K562 (cell line): ENCODE results near the gene DXO. TPM values are rescaled to one million over a fixed set of nuclear protein-coding genes. Genes with fewer than 3 reads are reported as not detected.
A peak's percentile ranks its signal among the peaks of the same experiment; 100 is the strongest.

Experiments used
- CCNT2 ChIP-seq: IDR thresholded peaks from 2 replicates; pipeline ENCODE4 v1.6.1; 2011; ENCODE audit warnings: borderline replicate concordance, low read depth, mild to moderate bottlenecking, moderate library complexity, mixed read lengths, low read length; ENCODE audit not compliant: insufficient read length; ENCODE audit errors: extremely low read depth
- CREBBP ChIP-seq: IDR thresholded peaks from one replicate; pipeline ENCODE4 v1.6.1; 2012; ENCODE audit warnings: low read depth, mild to moderate bottlenecking, control low read depth, inconsistent platforms, low read length
- DACH1 ChIP-seq: fragments of 450-650 bp; IDR thresholded peaks from 2 replicates; pipeline ENCODE4 v1.6.1; 2018; ENCODE audit not compliant: partially characterized antibody
- ESRRA ChIP-seq: fragments of 450-650 bp; IDR thresholded peaks from 2 replicates; pipeline ENCODE4 v1.6.1; 2014; ENCODE audit warnings: low read depth, mild to moderate bottlenecking, moderate library complexity, borderline replicate concordance
- ETV5 ChIP-seq: sonication (generic); formaldehyde crosslinking; IDR thresholded peaks from 2 replicates; pipeline ENCODE4 v1.4.0; 2020; ENCODE audit warnings: low read depth, mild to moderate bottlenecking, missing genetic modification reagents
- FOXM1 ChIP-seq, 2 experiments: fragments of 450-650 bp in 1 of 2; sonication (generic) in 1 of 2; formaldehyde crosslinking in 1 of 2; IDR thresholded peaks; 2 replicates each; pipeline versions ENCODE4 v1.6.1 to v1.9.0; 2017 to 2022; ENCODE audit warnings: low read depth in 2 of 2, mild to moderate bottlenecking in 2 of 2, missing genetic modification reagents in 1 of 2, moderate library complexity in 1 of 2
- GTF2F1 ChIP-seq: IDR thresholded peaks from 2 replicates; pipeline ENCODE4 v1.6.1; 2011; ENCODE audit warnings: low read depth, low read length, improper control_type of control experiment
- IFI16 ChIP-seq: fragments of 250-450 bp; sonication (Bioruptor Pico); IDR thresholded peaks from 2 replicates; pipeline ENCODE4 v2.1.2; 2022; ENCODE audit warnings: mild to moderate bottlenecking, inconsistent platforms
- MAFG ChIP-seq: fragments of 450-650 bp; conservative IDR thresholded peaks from 2 replicates; pipeline ENCODE4 v1.6.1; 2016; ENCODE audit warnings: missing genetic modification characterization, missing compliant biosample characterization
- MED1 ChIP-seq: sonication (generic); formaldehyde crosslinking; IDR thresholded peaks from 2 replicates; pipeline ENCODE4 v1.8.1; 2023; ENCODE audit warnings: missing genetic modification reagents, borderline replicate concordance
- NRF1 ChIP-seq, 2 experiments: fragments of 450-650 bp; IDR thresholded peaks in 1 of 2; conservative IDR thresholded peaks in 1 of 2; 2 replicates each; pipeline ENCODE4 v1.6.1; 2014; ENCODE audit warnings: mild to moderate bottlenecking in 2 of 2
- RNF2 ChIP-seq: sonication (generic); IDR thresholded peaks from 2 replicates; pipeline ENCODE4 v1.6.1; 2016
- RUNX1 ChIP-seq: sonication (generic); IDR thresholded peaks from 2 replicates; pipeline ENCODE4 v1.6.1; 2016; ENCODE audit warnings: antibody characterized with exemption, low read depth
- ZBTB1 ChIP-seq: sonication (generic); formaldehyde crosslinking; IDR thresholded peaks from 2 replicates; pipeline ENCODE4 v1.8.1; 2023; ENCODE audit warnings: missing genetic modification reagents, low read depth, mild to moderate bottlenecking, borderline replicate concordance
- ZBTB12 ChIP-seq: fragments of 250-450 bp; sonication (Bioruptor Pico); IDR thresholded peaks from 2 replicates; pipeline ENCODE4 v1.4.0; 2020
- ZBTB8A ChIP-seq: fragments of 450-650 bp; IDR thresholded peaks from 2 replicates; pipeline ENCODE4 v1.6.1; 2018; ENCODE audit warnings: mild to moderate bottlenecking, moderate library complexity; ENCODE audit not compliant: partially characterized antibody
- ZNF311 ChIP-seq: fragments of 250-450 bp; sonication (Bioruptor Pico); IDR thresholded peaks from 2 replicates; pipeline ENCODE4 v1.4.0; 2020; ENCODE audit warnings: mild to moderate bottlenecking, moderate library complexity
- ZNF316 ChIP-seq: fragments of 450-650 bp; IDR thresholded peaks from 2 replicates; pipeline ENCODE4 v1.6.1; 2016
- ZNF398 ChIP-seq: fragments of 250-450 bp; sonication (Bioruptor Pico); IDR thresholded peaks from 2 replicates; pipeline ENCODE4 v1.8.0; 2021; ENCODE audit warnings: moderate library complexity, mild to moderate bottlenecking, inconsistent platforms
- ZNF589 ChIP-seq: fragments of 200-800 bp; sonication (Bioruptor generic); IDR thresholded peaks from 2 replicates; pipeline ENCODE4 v1.6.1; 2016; ENCODE audit warnings: low read depth, missing genetic modification characterization, missing compliant biosample characterization
- polyA plus RNA-seq, 8 experiments: library from polyadenylated mRNA; depleted of rRNA in 4 of 8; stranded (reverse) in 5 of 8; unstranded in 3 of 8; fragments of >200 nt; fragmentation: Nextera tagmentation in 2 of 8; fragmentation: Illumina TruSeq in 1 of 8; extraction: Ambion mirVana in 2 of 8; extraction: Trizol in 1 of 8; gene quantifications; 2 replicates each; pipeline versions ENCODE4 v1.2.1 to v1.2.3, GENCODE V29; 2011 to 2014; ENCODE audit warnings: inconsistent platforms in 1 of 8, missing spikeins in 1 of 8
- total RNA-seq, 7 experiments: library from RNA; depleted of rRNA in 6 of 7; stranded (reverse); fragments of >200 nt in 6 of 7; fragmentation: Illumina TruSeq in 2 of 7; extraction: Trizol in 2 of 7; gene quantifications; 2 replicates each; pipeline versions ENCODE4 v1.2.1 to v1.2.3, GENCODE V29; 2011 to 2021; ENCODE audit warnings: low replicate concordance in 1 of 7
- TF ChIP-seq, protein P1 (sequence below): fragments of 450-650 bp; formaldehyde crosslinking; IDR thresholded peaks from 2 replicates; pipeline ENCODE4 v1.4.0; 2020; ENCODE audit warnings: mild to moderate bottlenecking, moderate library complexity
- TF ChIP-seq, protein P2 (sequence below): fragments of 250-450 bp; sonication (Bioruptor Pico); IDR thresholded peaks from 2 replicates; pipeline ENCODE4 v1.5.0; 2022; ENCODE audit warnings: mild to moderate bottlenecking

Gene DXO
- total and polyA plus RNA-seq, 9 of the 15 experiments (the other 6 are each of a cell fraction or from before 2014, with no cell fraction given), result 6.4 to 35.1 (median 19.4) TPM

DNA sequence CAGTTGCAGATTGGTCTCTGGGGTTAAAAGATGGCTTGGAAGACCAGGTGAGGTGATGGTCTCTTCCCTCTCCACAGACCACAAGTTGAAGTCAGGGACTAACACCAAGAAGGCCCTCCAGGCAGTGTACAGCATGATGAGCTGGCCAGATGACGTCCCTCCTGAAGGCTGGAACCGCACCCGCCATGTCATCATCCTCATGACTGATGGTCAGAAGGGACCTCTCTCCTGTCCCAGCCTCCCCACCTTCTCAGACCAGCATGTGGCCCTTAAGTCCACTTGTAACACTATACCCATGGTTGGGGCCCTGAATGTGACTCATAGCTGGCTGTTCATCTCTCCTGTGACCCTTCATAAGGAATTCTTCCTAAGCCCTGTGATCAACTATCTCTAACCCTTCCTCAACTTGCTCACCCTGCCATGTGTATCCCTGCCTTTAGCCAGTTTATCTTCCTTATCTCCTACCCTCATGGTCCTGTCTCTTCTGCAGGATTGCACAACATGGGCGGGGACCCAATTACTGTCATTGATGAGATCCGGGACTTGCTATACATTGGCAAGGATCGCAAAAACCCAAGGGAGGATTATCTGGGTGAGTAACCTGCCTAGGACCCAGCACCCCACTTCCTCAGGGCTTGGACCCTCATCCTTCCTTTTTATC lies 23.1 kb downstream of the DXO start (continued):
- TF ChIP-seq ZBTB1 (no peak), ZBTB8A (no peak), DACH1 (peak; percentile 76), GTF2F1 (no peak), IFI16 (CRISPR knock-in tag) (no peak), NRF1 (conservative IDR thresholded peaks at IDR 0.05 in 1 of 2, IDR thresholded peaks at IDR 0.05 in 1 of 2) (peak in 1 of 2 experiments; percentile 49; a peak in 1 of 4 replicates), RNF2 (0 out of 2 replicates have a peak, but pooled peaks have one; percentile 62), ZNF398 (no peak), ZNF311 (CRISPR knock-in tag) (no peak), CCNT2 (peak; percentile 53), MED1 (CRISPR knock-in tag) (no peak), ZNF589 (CRISPR knock-in tag) (peak; percentile 81; the same call in 1 of the 2 replicates), CREBBP (no peak), FOXM1 (IDR thresholded peaks at IDR 0.05; ENCODE audit: low read depth) (no peak), FOXM1 (CRISPR knock-in tag; IDR thresholded peaks at IDR 0.05; ENCODE audit: low read depth) (no peak), ESRRA (peak; percentile 47; the same call in 1 of the 2 replicates), ETV5 (CRISPR knock-in tag) (no peak), RUNX1 (0 out of 2 replicates have a peak, but pooled peaks have one; percentile 57), ZBTB12 (CRISPR knock-in tag) (peak; percentile 41; the same call in 1 of the 2 replicates), ZNF316 (no peak), MAFG (no peak)
- TF ChIP-seq, protein P1, sequence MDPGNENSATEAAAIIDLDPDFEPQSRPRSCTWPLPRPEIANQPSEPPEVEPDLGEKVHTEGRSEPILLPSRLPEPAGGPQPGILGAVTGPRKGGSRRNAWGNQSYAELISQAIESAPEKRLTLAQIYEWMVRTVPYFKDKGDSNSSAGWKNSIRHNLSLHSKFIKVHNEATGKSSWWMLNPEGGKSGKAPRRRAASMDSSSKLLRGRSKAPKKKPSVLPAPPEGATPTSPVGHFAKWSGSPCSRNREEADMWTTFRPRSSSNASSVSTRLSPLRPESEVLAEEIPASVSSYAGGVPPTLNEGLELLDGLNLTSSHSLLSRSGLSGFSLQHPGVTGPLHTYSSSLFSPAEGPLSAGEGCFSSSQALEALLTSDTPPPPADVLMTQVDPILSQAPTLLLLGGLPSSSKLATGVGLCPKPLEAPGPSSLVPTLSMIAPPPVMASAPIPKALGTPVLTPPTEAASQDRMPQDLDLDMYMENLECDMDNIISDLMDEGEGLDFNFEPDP (CRISPR knock-in tag), result no peak
- TF ChIP-seq, protein P2, sequence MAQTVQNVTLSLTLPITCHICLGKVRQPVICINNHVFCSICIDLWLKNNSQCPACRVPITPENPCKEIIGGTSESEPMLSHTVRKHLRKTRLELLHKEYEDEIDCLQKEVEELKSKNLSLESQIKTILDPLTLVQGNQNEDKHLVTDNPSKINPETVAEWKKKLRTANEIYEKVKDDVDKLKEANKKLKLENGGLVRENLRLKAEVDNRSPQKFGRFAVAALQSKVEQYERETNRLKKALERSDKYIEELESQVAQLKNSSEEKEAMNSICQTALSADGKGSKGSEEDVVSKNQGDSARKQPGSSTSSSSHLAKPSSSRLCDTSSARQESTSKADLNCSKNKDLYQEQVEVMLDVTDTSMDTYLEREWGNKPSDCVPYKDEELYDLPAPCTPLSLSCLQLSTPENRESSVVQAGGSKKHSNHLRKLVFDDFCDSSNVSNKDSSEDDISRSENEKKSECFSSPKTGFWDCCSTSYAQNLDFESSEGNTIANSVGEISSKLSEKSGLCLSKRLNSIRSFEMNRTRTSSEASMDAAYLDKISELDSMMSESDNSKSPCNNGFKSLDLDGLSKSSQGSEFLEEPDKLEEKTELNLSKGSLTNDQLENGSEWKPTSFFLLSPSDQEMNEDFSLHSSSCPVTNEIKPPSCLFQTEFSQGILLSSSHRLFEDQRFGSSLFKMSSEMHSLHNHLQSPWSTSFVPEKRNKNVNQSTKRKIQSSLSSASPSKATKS, result no peak
